H1 (cell line): ENCODE measurements around the gene RHD. TPM values are rescaled to one million over a fixed set of nuclear protein-coding genes. Genes with fewer than 3 reads are reported as not detected.
"Not testable (repeated sequence)": the region's sequence is repeated elsewhere in the genome, so short reads cannot be mapped to it uniquely, and the experiment has no call there.

Experiments
- CTCF ChIA-PET: fragments of 300-600 bp; sonication (Branson Sonifier 250); formaldehyde crosslinking; loops from one replicate; lab custom pipeline; 2021; ENCODE audit not compliant: partially characterized antibody; lab: Charles Lee
- POLR2A ChIA-PET: fragments of 300-600 bp; sonication (Branson Sonifier 250); formaldehyde crosslinking; loops from one replicate; lab custom pipeline; 2021; ENCODE audit warnings: inconsistent platforms; ENCODE audit not compliant: partially characterized antibody; lab: Charles Lee
- DNase-seq, 2 experiments: peaks; one replicate each; pipeline versions ENCODE4 v3.0.0 to v3.0.0-alpha.2; 2010 to 2022; ENCODE audit warnings: low spot score in 2 of 2, low read depth in 1 of 2, mixed read lengths in 1 of 2
- FAIRE-seq: peaks from 2 replicates; lab custom pipeline; 2011; peaks lifted over from hg19 to GRCh38; lab: Jason Lieb, UNC
- H2AFZ ChIP-seq: 2 replicates; pipeline ENCODE4 v1.8.1; 2012; ENCODE audit warnings: low read length, inconsistent platforms
- H2AK5ac ChIP-seq: 2 replicates; pipeline ENCODE4 v1.6.1; 2013; ENCODE audit warnings: low read depth, low read length
- H2BK120ac ChIP-seq: replicated peaks from 2 replicates; pipeline ENCODE3; 2013; ENCODE audit warnings: low read depth, low read length, inconsistent platforms
- H2BK12ac ChIP-seq: 2 replicates; pipeline ENCODE4 v1.6.1; 2013; ENCODE audit warnings: low read depth, low read length
- H2BK15ac ChIP-seq: 2 replicates; pipeline ENCODE4 v1.6.1; 2013; ENCODE audit warnings: low read length
- H2BK20ac ChIP-seq: 2 replicates; pipeline ENCODE4 v1.6.1; 2013; ENCODE audit warnings: low read length
- H2BK5ac ChIP-seq: 2 replicates; pipeline ENCODE4 v1.6.1; 2013; ENCODE audit warnings: low read depth, low read length
- H3K14ac ChIP-seq: 2 replicates; pipeline ENCODE4 v1.6.1; 2013; ENCODE audit warnings: inconsistent platforms; ENCODE audit not compliant: insufficient read length
- H3K18ac ChIP-seq: 2 replicates; pipeline ENCODE4 v1.6.1; 2013; ENCODE audit warnings: low read length; ENCODE audit errors: extremely low read depth
- H3K23ac ChIP-seq: 2 replicates; pipeline ENCODE4 v1.6.1; 2013; ENCODE audit warnings: inconsistent platforms; ENCODE audit not compliant: insufficient read length
- H3K23me2 ChIP-seq: 2 replicates; pipeline ENCODE4 v1.6.1; 2013; ENCODE audit warnings: low read depth, low read length
- H3K27ac ChIP-seq: 2 replicates; pipeline ENCODE4 v1.6.1; 2011; ENCODE audit warnings: low read depth, low read length, inconsistent platforms
- H3K27me3 ChIP-seq, 4 experiments: replicated peaks in 1 of 4; 1 replicate in 1 of 4; 2 replicates in 3 of 4; pipeline versions ENCODE4 v1.6.1 to v1.8.1; 2011 to 2013; ENCODE audit warnings: low read length in 3 of 4, mild to moderate bottlenecking in 3 of 4, inconsistent platforms in 2 of 4, mixed read lengths in 2 of 4, moderate library complexity in 1 of 4; ENCODE audit not compliant: control insufficient read depth in 3 of 4, insufficient read depth in 3 of 4; ENCODE audit errors: extremely low read depth in 1 of 4
- H3K36me3 ChIP-seq, 4 experiments: 2 replicates each; pipeline versions ENCODE4 v1.6.1 to v1.8.1; 2011 to 2013; ENCODE audit warnings: mild to moderate bottlenecking in 4 of 4, low read length in 3 of 4, moderate library complexity in 2 of 4, control low read depth in 1 of 4, inconsistent platforms in 1 of 4; ENCODE audit not compliant: insufficient read depth in 4 of 4, control insufficient read depth in 2 of 4
- H3K4ac ChIP-seq: replicated peaks from 2 replicates; pipeline ENCODE3; 2013; ENCODE audit warnings: low read length, low read depth, mixed read lengths, inconsistent platforms; ENCODE audit not compliant: insufficient read length
- H3K4me1 ChIP-seq, 4 experiments: replicated peaks in 1 of 4; 1 replicate in 1 of 4; 2 replicates in 3 of 4; pipeline versions ENCODE4 v1.6.1 to v1.8.1; 2011 to 2013; ENCODE audit warnings: low read length in 3 of 4, inconsistent platforms in 2 of 4, mixed read lengths in 1 of 4; ENCODE audit not compliant: insufficient read depth in 4 of 4, control insufficient read depth in 3 of 4
- H3K4me2 ChIP-seq, 2 experiments: 2 replicates each; pipeline versions ENCODE4 v1.6.1 to v1.8.1; 2011 to 2013; ENCODE audit warnings: low read depth in 2 of 2, low read length in 2 of 2, control low read depth in 1 of 2, inconsistent platforms in 1 of 2, mild to moderate bottlenecking in 1 of 2; ENCODE audit not compliant: insufficient read depth in 1 of 2
- H3K4me3 ChIP-seq, 4 experiments: fragments of 200-600, 300-600 bp in 1 of 4; sonication (generic), shearing (Covaris generic), sonication (Bioruptor Twin) in 1 of 4; 2 replicates each; pipeline versions ENCODE4 v1.5.1 to v1.8.1; 2011 to 2016; ENCODE audit warnings: low read length in 4 of 4, low read depth in 3 of 4, control low read depth in 2 of 4, inconsistent platforms in 2 of 4, mild to moderate bottlenecking in 2 of 4, mixed read lengths in 1 of 4, moderate library complexity in 1 of 4; ENCODE audit not compliant: insufficient read depth in 2 of 4; ENCODE audit errors: extremely low read depth in 1 of 4
- H3K56ac ChIP-seq: replicated peaks from 2 replicates; pipeline ENCODE3; 2013; ENCODE audit warnings: low read depth, mild to moderate bottlenecking, mixed read lengths, low read length, inconsistent platforms; ENCODE audit not compliant: insufficient read length
- H3K79me1 ChIP-seq: 2 replicates; pipeline ENCODE4 v1.6.1; 2013; ENCODE audit warnings: low read depth, low read length, control low read depth
- H3K79me2 ChIP-seq, 2 experiments: 2 replicates each; pipeline versions ENCODE4 v1.6.1 to v1.8.1; 2012 to 2013; ENCODE audit warnings: low read length in 2 of 2, mild to moderate bottlenecking in 2 of 2, inconsistent platforms in 1 of 2; ENCODE audit not compliant: insufficient read depth in 2 of 2, control insufficient read depth in 1 of 2
- H3K9ac ChIP-seq, 4 experiments: replicated peaks in 1 of 4; 1 replicate in 1 of 4; 2 replicates in 3 of 4; pipeline versions ENCODE4 v1.6.1 to v1.8.1; 2011 to 2013; ENCODE audit warnings: low read depth in 3 of 4, low read length in 3 of 4, control low read depth in 2 of 4, mild to moderate bottlenecking in 2 of 4, moderate library complexity in 2 of 4, inconsistent platforms in 1 of 4; ENCODE audit errors: extremely low read depth in 1 of 4
- H3K9me3 ChIP-seq, 2 experiments: 2 replicates each; pipeline versions ENCODE4 v1.6.1 to v1.8.1; 2012 to 2013; ENCODE audit warnings: mild to moderate bottlenecking in 2 of 2, moderate library complexity in 2 of 2, control low read depth in 1 of 2, inconsistent platforms in 1 of 2, low read depth in 1 of 2, low read length in 1 of 2, mixed read lengths in 1 of 2; ENCODE audit not compliant: insufficient read depth in 2 of 2
- H4K20me1 ChIP-seq, 2 experiments: replicated peaks in 1 of 2; 2 replicates each; pipeline versions ENCODE3 to v1.8.1; 2011 to 2013; ENCODE audit warnings: inconsistent platforms in 2 of 2, low read length in 2 of 2, mild to moderate bottlenecking in 1 of 2; ENCODE audit not compliant: insufficient read depth in 2 of 2, control insufficient read depth in 1 of 2
- H4K5ac ChIP-seq: 2 replicates; pipeline ENCODE4 v1.6.1; 2013; ENCODE audit warnings: low read length, low read depth, mixed read lengths, inconsistent platforms; ENCODE audit not compliant: insufficient read length
- H4K8ac ChIP-seq: 2 replicates; pipeline ENCODE4 v1.8.0; 2013; ENCODE audit warnings: mild to moderate bottlenecking, moderate library complexity, low read length, inconsistent platforms; ENCODE audit not compliant: insufficient read depth; ENCODE audit errors: extremely low read depth
- H4K91ac ChIP-seq: replicated peaks from 2 replicates; pipeline ENCODE3; 2013; ENCODE audit warnings: low read length, mixed read lengths, inconsistent platforms; ENCODE audit not compliant: insufficient read length
- WGBS, 2 experiments: shearing (Covaris generic) in 1 of 2; methylation state at CpG; one replicate each; pipeline versions ENCODE4 v1.1.6 to v1.1.7; 2013 to 2015; ENCODE audit warnings: low lambda C conversion rate in 2 of 2, mixed read lengths in 2 of 2, inconsistent platforms in 1 of 2, low coverage in 1 of 2, missing lambda C conversion rate in 1 of 2; ENCODE audit not compliant: insufficient replicate concordance in 2 of 2, insufficient coverage in 1 of 2, insufficient read length in 1 of 2; ENCODE audit errors: extremely low coverage in 1 of 2, missing lambda C conversion rate in 1 of 2; 5-methylcytosine and 5-hydroxymethylcytosine counted together
- polyA plus RNA-seq, 7 experiments: library from polyadenylated mRNA; depleted of rRNA in 3 of 7; stranded (reverse) in 5 of 7; unstranded in 2 of 7; fragments of >200 nt in 5 of 7; fragments of 200-250 nt in 2 of 7; gene quantifications; 1 replicate in 5 of 7; 2 replicates in 1 of 7; 4 replicates in 1 of 7; pipeline versions ENCODE4 v1.2.1 to v1.2.3, GENCODE V29; 2011 to 2013; ENCODE audit warnings: missing spikeins in 2 of 7, mixed read lengths in 2 of 7
- total RNA-seq: library from RNA; stranded (reverse); fragmentation: NEBNext Ultra II Directional; extraction: Animal tissue kit (Norgen Biotek cat#: 25700); gene quantifications from 2 replicates; pipeline ENCODE4 v1.2.1, GENCODE V29; 2021

The RHD gene
- total and polyA plus RNA-seq, 2 of the 8 experiments (the other 6 are each of a cell fraction or from before 2014, with no cell fraction given): 0.21 TPM; not detected in 1

GRCh38 chr1:25378367-25378766 is 106.1 kb downstream of the RHD start:
- H3K14ac ChIP-seq, H2AK5ac ChIP-seq, H2BK120ac ChIP-seq, H3K4me2 ChIP-seq, H4K91ac ChIP-seq, H3K27ac ChIP-seq, H3K23me2 ChIP-seq, H2BK12ac ChIP-seq, H3K79me1 ChIP-seq, H3K18ac ChIP-seq, H3K9ac ChIP-seq, H4K20me1 ChIP-seq, H3K36me3 ChIP-seq, H3K79me2 ChIP-seq, H3K9me3 ChIP-seq, H2BK5ac ChIP-seq, FAIRE-seq, H2BK15ac ChIP-seq, H2AFZ ChIP-seq, H2BK20ac ChIP-seq, POLR2A ChIA-PET, H3K23ac ChIP-seq, H4K5ac ChIP-seq, H3K4me3 ChIP-seq, H3K4ac ChIP-seq, CTCF ChIA-PET, H4K8ac ChIP-seq, H3K27me3 ChIP-seq, H3K4me1 ChIP-seq, DNase-seq, H3K56ac ChIP-seq: not testable (repeated sequence)
- whole genome bisulfite sequencing, 2 experiments: 86% methylated on average over 3 of the region's 3 CpGs; no CpG with 5 or more reads in 1 of the 2 experiments

Other genes with a start within 250 kb of the RHD start
- 27.0 and 33.0 TPM in 2 replicates for gene SYF2, start 40.0 kb upstream of the RHD start, total RNA-seq
- gene SYF2, start 40.0 kb upstream of the RHD start, polyA plus RNA-seq (2011; rRNA removed): 5.6 and 7.5 TPM in 2 replicates
- 59.4 and 60.4 TPM in 2 replicates for gene RSRP1, start 25.1 kb upstream of the RHD start, total RNA-seq
- 32.9 and 38.2 TPM in 2 replicates for gene RSRP1, start 25.1 kb upstream of the RHD start, polyA plus RNA-seq (2011; rRNA removed)
- 92.3 and 98.6 TPM in 2 replicates for gene TMEM50A, start 65.8 kb downstream of the RHD start, total RNA-seq
- gene TMEM50A, start 65.8 kb downstream of the RHD start, polyA plus RNA-seq (2011; rRNA removed): 67.4 and 111 TPM in 2 replicates
- gene RHCE, start 148.3 kb downstream of the RHD start, total RNA-seq: 0.50 TPM in 1 of 2 replicates, not detected in the other
- 0.23 and 0.41 TPM in 2 replicates for gene RHCE, start 148.3 kb downstream of the RHD start, polyA plus RNA-seq (2011; rRNA removed)
- 15.1 and 15.8 TPM in 2 replicates for gene MACO1, start 158.4 kb downstream of the RHD start, total RNA-seq
- 2.4 and 3.5 TPM in 2 replicates for gene MACO1, start 158.4 kb downstream of the RHD start, polyA plus RNA-seq (2011; rRNA removed)